Activated CD4-positive, alpha-beta memory T cell treated with anti-CD3 and anti-CD28 coated beads for 36 hours (primary cell): ENCODE measurements around the gene TMEM115. TPM values are rescaled to one million over a fixed set of nuclear protein-coding genes. Genes with fewer than 3 reads are reported as not detected.
"Not testable (repeated sequence)": the region's sequence is repeated elsewhere in the genome, so short reads cannot be mapped to it uniquely, and the experiment has no call there.

Experiments used
- CTCF ChIA-PET: fragments of 350-600 bp; sonication (Branson Sonifier 250); formaldehyde crosslinking; loops from one replicate; lab custom pipeline; 2021; ENCODE audit warnings: antibody characterized with exemption, inconsistent platforms; lab: Charles Lee
- POLR2A ChIA-PET: fragments of 350-600 bp; sonication (Branson Sonifier 250); formaldehyde crosslinking; loops from one replicate; lab custom pipeline; 2021; ENCODE audit warnings: antibody characterized with exemption; lab: Charles Lee
- DNase-seq: peaks from one replicate; pipeline ENCODE4 v3.0.0-alpha.2; 2020
- H3K27ac Mint-ChIP-seq: one replicate; pipeline ENCODE4 v1.8.0; 2021; ENCODE audit warnings: mixed read lengths
- H3K27me3 Mint-ChIP-seq: one replicate; pipeline ENCODE4 v1.8.0; 2021; ENCODE audit warnings: mixed read lengths
- H3K36me3 Mint-ChIP-seq: one replicate; pipeline ENCODE4 v1.8.0; 2021; ENCODE audit warnings: mixed read lengths
- H3K4me1 Mint-ChIP-seq: one replicate; pipeline ENCODE4 v1.8.0; 2021; ENCODE audit warnings: low read depth, mixed read lengths
- H3K4me3 Mint-ChIP-seq: one replicate; pipeline ENCODE4 v1.8.0; 2021; ENCODE audit warnings: mild to moderate bottlenecking, mixed read lengths
- H3K9me3 Mint-ChIP-seq: one replicate; pipeline ENCODE4 v1.8.0; 2021; ENCODE audit warnings: mixed read lengths
- intact Hi-C: fragments of 100-400 bp; cut with micrococcal nuclease; formaldehyde crosslinking; loops from one replicate; pipeline ENCODE4 v1.15.1; 2023
- total RNA-seq, 2 experiments: library from RNA; stranded (reverse); gene quantifications; one replicate each; pipeline ENCODE4 v1.2.3, GENCODE V29; 2021

The TMEM115 gene
- total RNA-seq, 2 experiments from 2014 or later = 16.0 TPM

DNA sequence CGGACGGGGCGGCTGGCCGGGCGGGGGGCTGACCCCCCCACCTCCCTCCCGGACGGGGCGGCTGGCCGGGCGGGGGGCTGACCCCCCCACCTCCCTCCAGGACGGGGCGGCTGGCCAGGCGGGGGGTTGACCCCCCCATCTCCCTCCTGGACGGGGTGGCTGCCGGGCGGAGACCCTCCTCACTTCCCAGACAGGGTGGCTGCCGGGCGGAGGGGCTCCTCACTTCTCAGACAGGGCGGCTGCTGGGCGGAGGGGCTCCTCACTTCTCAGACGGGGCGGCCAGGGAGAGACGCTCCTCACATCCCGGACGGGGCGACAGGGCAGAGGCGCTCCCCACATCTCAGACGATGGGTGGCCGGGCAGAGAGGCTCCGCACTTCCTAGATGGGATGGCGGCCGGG is 47.3 kb downstream of the TMEM115 start:
- H3K4me3 Mint-ChIP-seq, DNase-seq, CTCF ChIA-PET, H3K27me3 Mint-ChIP-seq, POLR2A ChIA-PET, H3K27ac Mint-ChIP-seq, intact Hi-C loops, H3K36me3 Mint-ChIP-seq, H3K9me3 Mint-ChIP-seq: not testable (repeated sequence)
- peaks cover 11% of the 10 kb centered on the region for H3K4me1 Mint-ChIP-seq

Other genes starting within 250 kb of the TMEM115 start
- gene SEMA3F, start 204.2 kb downstream of the TMEM115 start, total RNA-seq = under 1 TPM; 0.17 to 0.19 TPM
- not detected for gene GNAT1, start 167.9 kb downstream of the TMEM115 start, total RNA-seq
- gene SLC38A3, start 154.2 kb downstream of the TMEM115 start, total RNA-seq = not detected
- gene GNAI2, start 123.3 kb downstream of the TMEM115 start, total RNA-seq = 100 to 1,000 TPM; 346 to 349 TPM
- under 1 TPM; 0.86 to 0.97 TPM for gene SEMA3B, start 90.4 kb downstream of the TMEM115 start, total RNA-seq
- not detected for gene LSMEM2, start 80.4 kb downstream of the TMEM115 start, total RNA-seq
- gene IFRD2, start 67.1 kb downstream of the TMEM115 start, total RNA-seq = 100 to 1,000 TPM; 111 to 112 TPM
- 1 to 10 TPM; 2.5 to 4.0 TPM for gene HYAL3, start 60.1 kb downstream of the TMEM115 start, total RNA-seq
- 10 to 100 TPM; 18.8 to 19.6 TPM for gene NAA80, start 60.1 kb downstream of the TMEM115 start, total RNA-seq
- gene HYAL1, start 55.9 kb downstream of the TMEM115 start, total RNA-seq = under 1 TPM in 1 of 2 experiments, not detected in 1; 0.14 TPM
- gene HYAL2, start 36.8 kb downstream of the TMEM115 start, total RNA-seq = 1 to 10 TPM; 4.8 to 5.7 TPM
- gene TUSC2, start 31.3 kb downstream of the TMEM115 start, total RNA-seq = 10 to 100 TPM; 18.7 to 19.7 TPM
- 10 to 100 TPM; 48.8 to 52.6 TPM for gene RASSF1, start 18.7 kb downstream of the TMEM115 start, total RNA-seq
- under 1 TPM; 0.94 to 1.00 TPM for gene ZMYND10, start 13.8 kb downstream of the TMEM115 start, total RNA-seq
- gene NPRL2, start 8.7 kb downstream of the TMEM115 start, total RNA-seq = 10 to 100 TPM; 33.2 to 35.8 TPM
- 10 to 100 TPM; 17.8 to 20.1 TPM for gene CYB561D2, start 8.7 kb downstream of the TMEM115 start, total RNA-seq
- under 1 TPM; 0.63 to 0.69 TPM for gene CACNA2D2, start 144.1 kb upstream of the TMEM115 start, total RNA-seq
- 10 to 100 TPM; 16.7 to 17.0 TPM for gene C3orf18, start 208.2 kb upstream of the TMEM115 start, total RNA-seq
- gene HEMK1, start 210.0 kb upstream of the TMEM115 start, total RNA-seq = 10 to 100 TPM; 78.7 to 82.6 TPM